Bone marrow (tissue), 2 donors: ENCODE results near the gene ZNF865.

ENCODE experiments used
- DNase-seq, 2 donors: peaks; one replicate each; lab custom pipeline; 2025; lab: John Stamatoyannopoulos, UW

The ZNF865 gene

GRCh38 chr19:55644842-55645511 lies 39.5 kb downstream of the ZNF865 start:
- DNase-seq = no peak

DNA sequence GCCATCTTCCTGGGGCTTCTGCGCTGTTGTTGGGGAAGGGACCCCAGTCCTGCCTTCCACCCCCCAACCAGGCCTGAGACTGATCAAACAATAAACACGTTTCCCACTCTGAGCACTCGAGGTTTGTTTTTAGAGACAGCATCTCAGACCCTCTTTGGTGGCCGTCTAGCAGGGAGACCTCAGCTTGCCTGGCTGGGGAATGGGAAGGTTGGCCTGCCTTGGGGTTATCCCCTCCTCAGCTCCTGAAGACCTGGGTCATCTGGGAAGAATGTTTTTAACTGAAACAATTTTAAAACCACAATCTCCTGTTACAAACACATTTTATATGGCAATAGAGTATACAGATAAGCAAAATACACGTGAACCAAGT lies 40.0 kb downstream of the ZNF865 start:
- DNase-seq = no peak

- no peak for DNase-seq
These were observed 41.7 kb downstream of the ZNF865 start for GRCh38 chr19:55646889-55647731.

DNA sequence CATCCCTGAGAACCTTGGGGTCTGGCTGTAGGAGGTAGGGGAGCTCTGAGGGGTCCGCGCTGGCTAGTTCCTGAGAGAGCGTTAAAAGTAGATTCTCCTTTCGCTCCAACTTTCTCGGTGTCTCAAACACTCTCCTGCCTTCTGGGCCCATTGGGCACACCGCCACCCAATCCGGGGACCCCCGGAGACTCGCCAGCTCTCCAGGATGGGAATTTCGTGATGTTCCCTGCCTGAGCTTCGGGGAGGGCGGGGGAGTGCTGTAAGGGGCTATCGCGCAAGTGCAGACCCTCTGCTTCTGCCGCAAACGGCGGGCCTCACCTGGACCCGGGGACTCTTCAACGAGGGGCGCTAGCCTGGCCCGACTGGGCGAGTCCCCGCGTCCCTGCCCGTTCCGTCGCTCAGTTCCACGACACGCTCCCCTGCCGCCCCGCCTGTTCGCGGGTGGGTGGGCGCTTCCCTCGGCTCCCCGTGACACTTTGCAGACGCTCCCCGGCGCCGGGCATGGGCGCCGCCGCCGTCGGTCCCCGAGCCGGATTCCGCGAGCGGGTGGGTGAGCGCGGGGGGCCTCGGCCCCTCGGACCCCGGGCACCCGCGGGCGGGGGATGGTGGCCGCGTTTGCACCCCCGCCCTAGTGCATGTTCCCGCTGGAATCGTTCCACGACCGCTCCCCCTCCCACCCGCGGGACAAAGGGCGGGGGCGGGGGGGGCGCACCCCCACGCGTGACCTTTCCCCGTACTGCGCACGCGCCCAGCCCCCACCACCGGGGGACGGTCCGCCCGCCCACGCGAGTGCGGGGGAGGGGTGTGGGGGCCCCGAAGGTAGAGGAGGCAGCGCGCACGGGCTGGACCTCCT lies 42.5 kb downstream of the ZNF865 start, which contains the start of gene CCDC106:
Gene CCDC106, plus strand, starts transcription at position 481 of the 853 bp plus-strand sequence. CDS start 835 bp downstream, outside the sequence.
- peak in 1 of 2 donors; percentile 64 for DNase-seq

GRCh38 chr19:55648585-55649267 lies 43.3 kb downstream of the ZNF865 start:
- DNase-seq = peak in 1 of 2 donors; percentile 23

DNA sequence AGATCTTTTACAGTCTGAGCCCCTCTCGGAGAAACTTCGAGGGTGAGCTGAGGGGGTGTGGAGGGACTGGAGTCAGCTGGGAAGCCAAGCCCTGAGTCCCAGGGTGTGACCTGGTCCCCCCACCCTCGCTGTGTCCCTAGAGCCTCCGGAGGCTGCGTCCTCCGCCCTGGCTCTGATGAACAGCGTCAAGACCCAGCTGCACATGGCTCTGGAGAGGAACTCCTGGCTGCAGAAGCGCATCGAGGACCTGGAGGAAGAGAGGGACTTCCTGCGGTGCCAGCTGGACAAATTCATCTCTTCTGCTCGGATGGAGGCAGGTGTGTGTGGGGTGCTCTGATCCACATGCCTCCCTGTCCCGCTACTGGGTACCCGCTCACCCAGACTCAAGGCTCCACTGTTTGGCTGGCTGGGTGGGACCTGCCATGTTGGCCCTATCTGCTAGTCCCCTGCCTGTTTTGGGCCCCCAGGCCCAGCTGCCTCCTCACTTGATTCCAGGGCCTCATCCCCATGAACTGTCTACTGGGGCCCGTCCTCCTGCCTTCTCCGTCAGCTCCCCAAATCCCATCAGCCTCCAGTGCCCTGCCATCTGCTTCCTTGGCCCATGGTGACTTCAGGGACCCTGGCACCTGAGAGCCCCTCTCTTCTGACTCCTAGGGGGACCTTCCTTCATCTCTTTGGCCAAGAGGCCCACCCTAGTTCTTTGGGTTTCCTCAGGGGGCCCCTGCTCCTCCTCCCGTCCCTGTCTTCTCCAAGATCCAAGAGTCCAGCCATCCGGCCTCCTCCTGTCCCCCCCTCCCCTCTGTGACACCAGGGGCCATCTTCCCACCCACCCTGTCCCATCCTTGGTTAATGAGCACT lies 44.0 kb downstream of the ZNF865 start:
- DNase-seq = no peak

DNA sequence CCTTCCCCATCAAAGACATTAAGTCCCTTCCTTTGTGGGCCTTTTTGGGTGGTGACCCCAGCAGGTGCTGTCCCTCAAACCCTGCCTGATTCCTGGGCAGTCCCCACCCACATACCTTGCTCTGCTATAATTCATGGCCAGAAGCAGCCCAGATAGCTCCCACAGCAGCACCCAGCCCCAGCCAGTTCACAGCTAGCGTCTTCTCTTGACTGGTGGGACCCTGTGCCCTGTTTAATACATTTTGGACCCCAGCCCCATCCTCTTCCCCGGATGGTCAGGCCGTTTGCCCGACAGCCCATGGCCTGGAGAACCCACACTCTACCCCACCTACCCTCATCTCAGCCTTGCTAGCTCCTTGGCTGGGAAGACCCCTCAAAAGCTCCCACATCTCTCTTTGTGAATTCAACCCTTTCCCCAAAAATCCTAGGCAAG lies 44.7 kb downstream of the ZNF865 start:
- DNase-seq = no peak

DNA sequence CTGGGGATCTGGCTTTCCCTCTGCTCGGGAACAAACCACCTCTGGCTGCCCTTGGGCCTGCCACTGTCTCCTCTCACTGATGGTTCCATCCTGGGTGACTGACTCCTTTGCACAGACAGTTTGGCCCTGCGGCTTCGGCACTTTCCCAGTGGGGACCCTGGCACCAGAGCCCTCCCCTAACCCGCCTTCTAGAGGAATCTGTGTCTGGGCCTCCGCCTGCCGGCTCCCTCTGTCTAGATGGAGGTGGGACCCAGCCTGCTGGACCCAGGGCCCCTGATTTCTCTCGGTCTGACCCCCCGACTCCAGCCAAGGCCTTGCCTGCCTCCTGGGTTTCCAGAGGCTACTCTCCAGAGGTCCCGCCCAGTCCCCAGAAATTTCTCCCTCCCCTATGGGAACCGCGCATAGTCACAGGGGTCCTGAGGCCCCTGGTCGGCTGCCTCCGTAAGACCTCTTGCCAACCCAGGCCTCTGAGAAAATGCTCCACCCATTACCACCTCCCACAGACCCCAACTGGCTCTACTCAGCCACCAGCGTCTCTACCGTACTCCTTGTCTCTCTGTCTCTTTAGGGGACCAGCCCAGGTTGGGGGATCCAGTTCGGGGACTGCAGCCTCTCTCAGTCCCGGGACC lies 45.3 kb downstream of the ZNF865 start:
- no peak for DNase-seq

DNA sequence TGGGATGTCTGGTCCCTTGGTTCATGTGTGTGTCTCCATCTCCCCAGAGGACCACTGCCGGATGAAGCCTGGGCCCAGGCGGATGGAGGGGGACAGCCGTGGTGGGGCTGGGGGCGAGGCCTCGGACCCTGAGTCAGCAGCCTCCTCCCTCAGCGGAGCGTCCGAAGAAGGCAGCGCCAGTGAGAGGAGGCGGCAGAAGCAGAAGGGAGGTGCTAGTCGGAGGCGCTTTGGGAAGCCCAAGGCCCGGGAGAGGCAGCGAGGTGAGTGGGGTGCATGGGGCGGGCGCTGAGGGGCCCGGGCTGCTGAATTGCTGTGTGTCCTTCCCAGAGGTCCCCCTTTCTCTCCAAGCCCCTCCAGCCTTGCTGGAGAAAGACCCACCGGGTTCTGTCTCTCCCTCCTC lies 45.8 kb downstream of the ZNF865 start:
- DNase-seq = no peak

GRCh38 chr19:55652311-55653128 lies 47.1 kb downstream of the ZNF865 start:
- no peak for DNase-seq

DNA sequence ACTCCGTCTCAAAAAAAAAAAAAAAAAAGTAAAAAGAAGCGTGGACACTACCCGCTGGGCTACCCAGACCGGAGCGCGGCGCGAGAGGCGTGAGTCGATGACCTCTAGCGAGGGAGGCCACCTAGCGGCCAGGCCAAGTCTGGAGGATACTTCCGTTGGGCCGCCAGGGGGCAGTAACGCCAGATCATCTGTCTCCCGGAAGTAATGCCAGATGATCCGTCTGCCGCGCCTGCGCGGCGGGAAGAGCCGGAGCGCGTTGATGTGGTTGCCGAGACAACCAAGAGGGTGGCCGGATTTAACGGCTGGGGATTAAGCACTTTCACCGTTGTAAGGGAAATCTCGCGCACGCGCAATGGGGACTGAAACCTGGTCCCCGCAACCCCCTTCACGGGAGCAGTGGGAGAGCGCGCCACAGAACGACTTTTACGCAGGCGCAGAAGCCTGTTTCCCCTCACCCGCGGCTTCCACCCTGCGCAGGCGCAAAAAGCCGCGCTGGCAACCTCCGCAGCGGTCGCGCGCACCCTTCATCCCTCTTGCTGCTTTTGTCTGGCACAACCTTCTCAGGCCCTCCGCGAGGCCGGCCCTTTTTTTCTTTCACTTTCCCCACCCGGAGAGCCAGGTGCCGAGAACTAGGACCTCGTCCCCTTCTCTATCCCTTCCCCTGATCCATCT lies 48.3 kb downstream of the ZNF865 start:
- peak; percentile 97 to 100 for DNase-seq

DNA sequence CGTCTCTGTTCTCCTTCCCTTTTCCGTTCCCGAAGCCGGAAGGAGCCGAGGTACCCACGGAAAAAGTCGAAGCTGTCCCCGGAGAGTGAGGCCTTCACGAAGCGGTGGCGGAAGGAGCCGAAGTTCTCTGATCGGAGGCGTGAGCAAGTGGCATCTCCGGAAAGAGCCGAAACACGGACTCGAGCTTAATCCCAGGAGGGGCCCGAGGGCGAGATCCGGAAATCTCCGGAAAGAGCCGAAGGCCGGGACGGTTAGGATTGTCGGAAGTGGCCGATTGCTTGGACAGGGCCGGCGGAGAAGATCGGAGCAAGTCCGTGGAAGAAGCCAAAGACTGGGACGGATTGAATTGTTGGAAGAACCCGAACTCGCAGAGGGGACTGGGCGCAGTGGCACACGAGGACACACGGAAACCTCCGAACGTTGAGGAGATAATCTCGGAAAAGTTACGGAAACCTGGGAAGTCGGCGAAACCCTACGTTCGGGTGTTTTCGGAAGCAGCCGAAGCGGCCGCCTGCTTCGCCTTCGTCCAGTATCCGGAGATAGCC lies 48.9 kb downstream of the ZNF865 start:
- peak; percentile 98 to 99 for DNase-seq

GRCh38 chr19:55654868-55655647 lies 49.6 kb downstream of the ZNF865 start, which contains the start of gene U2AF2:
Gene U2AF2, plus strand, starts transcription at chr19:55655035. Its CDS starts 70 bp downstream, at chr19:55655105.
- peak; percentile 49 to 80 for DNase-seq

DNA sequence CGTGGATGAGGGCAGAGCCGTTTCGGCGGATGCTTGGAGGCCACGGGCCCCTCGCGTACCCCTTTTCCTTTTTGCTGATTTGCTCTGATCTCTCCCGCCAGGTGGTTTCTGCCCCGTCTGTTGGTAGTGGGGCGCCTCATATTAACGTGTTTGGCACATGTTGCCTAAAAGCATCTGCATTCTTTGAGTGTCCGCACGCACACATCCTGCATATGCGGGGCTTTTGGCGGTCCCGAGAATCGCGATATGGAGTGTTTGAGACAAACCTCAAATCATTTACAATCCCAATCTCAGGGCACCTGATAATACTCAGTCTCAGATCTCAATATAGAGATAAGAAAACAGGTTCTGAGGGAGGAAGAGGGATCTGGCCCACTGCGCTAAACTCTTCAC lies 50.2 kb downstream of the ZNF865 start:
- DNase-seq = no peak

GRCh38 chr19:55656552-55656951 lies 51.1 kb downstream of the ZNF865 start:
- DNase-seq = no peak

- no peak for DNase-seq
These were observed 51.7 kb downstream of the ZNF865 start for GRCh38 chr19:55656988-55657747.
